GM18499 (cell line): ENCODE data around the gene BCORL1.

Experiments
- ATAC-seq: cut with Tn5 transposase; IDR thresholded peaks from one replicate; pipeline ENCODE4 v1.9.1; 2021; ENCODE audit warnings: moderate number of reproducible peaks; ENCODE audit not compliant: insufficient read depth, unreplicated experiment

BCORL1 gene, protein sequence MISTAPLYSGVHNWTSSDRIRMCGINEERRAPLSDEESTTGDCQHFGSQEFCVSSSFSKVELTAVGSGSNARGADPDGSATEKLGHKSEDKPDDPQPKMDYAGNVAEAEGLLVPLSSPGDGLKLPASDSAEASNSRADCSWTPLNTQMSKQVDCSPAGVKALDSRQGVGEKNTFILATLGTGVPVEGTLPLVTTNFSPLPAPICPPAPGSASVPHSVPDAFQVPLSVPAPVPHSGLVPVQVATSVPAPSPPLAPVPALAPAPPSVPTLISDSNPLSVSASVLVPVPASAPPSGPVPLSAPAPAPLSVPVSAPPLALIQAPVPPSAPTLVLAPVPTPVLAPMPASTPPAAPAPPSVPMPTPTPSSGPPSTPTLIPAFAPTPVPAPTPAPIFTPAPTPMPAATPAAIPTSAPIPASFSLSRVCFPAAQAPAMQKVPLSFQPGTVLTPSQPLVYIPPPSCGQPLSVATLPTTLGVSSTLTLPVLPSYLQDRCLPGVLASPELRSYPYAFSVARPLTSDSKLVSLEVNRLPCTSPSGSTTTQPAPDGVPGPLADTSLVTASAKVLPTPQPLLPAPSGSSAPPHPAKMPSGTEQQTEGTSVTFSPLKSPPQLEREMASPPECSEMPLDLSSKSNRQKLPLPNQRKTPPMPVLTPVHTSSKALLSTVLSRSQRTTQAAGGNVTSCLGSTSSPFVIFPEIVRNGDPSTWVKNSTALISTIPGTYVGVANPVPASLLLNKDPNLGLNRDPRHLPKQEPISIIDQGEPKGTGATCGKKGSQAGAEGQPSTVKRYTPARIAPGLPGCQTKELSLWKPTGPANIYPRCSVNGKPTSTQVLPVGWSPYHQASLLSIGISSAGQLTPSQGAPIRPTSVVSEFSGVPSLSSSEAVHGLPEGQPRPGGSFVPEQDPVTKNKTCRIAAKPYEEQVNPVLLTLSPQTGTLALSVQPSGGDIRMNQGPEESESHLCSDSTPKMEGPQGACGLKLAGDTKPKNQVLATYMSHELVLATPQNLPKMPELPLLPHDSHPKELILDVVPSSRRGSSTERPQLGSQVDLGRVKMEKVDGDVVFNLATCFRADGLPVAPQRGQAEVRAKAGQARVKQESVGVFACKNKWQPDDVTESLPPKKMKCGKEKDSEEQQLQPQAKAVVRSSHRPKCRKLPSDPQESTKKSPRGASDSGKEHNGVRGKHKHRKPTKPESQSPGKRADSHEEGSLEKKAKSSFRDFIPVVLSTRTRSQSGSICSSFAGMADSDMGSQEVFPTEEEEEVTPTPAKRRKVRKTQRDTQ (N-terminal part only)

DNA sequence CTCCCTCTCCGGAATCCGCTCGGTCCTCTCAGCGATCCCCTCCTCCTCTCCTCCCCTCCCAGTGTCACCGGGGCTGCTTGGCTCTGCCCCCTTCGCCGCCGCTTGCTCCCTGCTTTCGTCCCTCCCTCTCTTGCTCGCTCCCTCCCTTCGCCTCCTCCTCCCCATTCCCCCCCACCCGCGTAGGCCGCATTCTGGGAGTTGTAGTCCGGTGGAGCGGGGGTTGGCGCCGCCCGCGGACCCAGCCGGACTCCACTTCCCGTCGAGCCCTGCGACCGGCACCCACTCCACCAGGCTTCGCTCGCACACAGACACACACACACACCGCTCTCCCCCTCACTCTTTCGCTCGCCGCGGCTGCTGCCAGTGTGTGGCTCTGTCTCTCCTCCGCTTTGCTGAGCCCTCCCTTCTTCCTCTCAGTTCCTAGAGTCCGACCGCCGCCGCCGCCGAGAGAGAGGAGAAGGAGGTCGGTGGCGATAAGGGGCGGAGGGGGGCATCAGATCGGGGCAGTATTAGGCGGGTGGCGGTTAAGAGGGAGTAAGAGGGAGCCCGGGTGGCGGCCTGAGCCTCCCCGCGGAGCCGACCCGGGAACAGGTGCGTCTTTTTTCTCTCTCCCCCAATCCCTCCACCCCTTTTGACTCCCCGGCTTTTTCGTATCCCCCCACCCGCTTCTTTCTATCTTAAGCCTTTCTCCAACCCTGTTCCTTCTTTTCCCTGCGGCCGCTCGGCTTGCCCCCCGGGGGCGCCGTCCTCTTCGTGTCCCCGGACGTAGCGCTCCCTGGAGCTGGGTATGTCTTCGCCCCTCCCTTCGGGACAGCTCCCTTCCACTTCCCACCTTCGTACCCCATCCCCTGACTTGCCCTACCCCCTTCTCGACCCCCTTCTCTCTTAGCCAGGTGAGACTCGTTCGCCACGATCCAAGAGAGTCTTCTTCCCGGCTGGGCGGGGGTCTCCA lies at the start of gene BCORL1:
TSS of gene BCORL1 (plus strand) at position 336 of the 952 bp plus-strand sequence. CDS start 22,597 bp downstream, outside the sequence.
- ATAC-seq, result peak; percentile 84

- ATAC-seq, result no peak
These were observed 49.6 kb upstream of the BCORL1 start for GRCh38 chrX:129932821-129933321.

DNA sequence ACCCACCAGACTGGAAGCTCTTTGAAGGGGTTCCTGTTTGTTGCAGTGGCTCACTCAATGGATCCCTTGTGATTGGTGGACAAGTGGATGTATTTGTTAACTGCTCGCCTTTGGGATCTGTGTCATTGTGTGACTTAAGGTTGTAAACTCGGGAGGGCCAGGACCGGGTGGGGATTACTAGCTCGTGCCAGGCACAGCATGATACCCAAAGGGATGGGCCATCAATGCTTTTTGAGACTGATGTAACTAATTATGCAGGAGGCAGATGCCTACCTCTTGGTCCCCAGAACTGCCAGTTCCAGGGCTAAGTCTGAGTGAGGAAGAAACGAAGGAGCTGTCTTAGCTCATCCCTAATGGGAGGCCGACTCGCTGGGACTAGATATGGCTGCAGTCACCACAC lies 48.7 kb upstream of the BCORL1 start:
- ATAC-seq, result no peak

- no peak for ATAC-seq
These were observed 48.0 kb upstream of the BCORL1 start for GRCh38 chrX:129934461-129934860.

DNA sequence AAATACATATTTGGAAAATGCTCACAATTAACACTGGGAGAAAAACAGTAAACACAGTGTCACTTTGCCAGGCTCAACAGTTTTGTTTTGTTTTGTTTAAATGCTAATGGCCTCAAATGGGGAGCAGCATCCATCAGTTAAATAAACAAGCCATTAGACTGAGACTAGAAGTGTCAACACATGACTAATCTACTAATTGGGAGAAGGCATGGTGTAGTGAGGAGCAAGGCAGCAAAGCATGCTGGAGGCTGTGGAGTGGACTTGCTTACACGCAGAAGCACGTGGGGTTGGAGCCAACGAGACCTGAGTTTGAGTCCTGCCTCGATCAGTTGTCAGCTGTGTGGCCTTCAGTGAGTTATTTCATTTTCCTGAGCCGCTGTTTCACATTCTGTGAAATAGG lies 47.5 kb upstream of the BCORL1 start:
- ATAC-seq, result no peak

- ATAC-seq, result no peak
These were observed 44.4 kb upstream of the BCORL1 start for GRCh38 chrX:129938081-129938480.

DNA sequence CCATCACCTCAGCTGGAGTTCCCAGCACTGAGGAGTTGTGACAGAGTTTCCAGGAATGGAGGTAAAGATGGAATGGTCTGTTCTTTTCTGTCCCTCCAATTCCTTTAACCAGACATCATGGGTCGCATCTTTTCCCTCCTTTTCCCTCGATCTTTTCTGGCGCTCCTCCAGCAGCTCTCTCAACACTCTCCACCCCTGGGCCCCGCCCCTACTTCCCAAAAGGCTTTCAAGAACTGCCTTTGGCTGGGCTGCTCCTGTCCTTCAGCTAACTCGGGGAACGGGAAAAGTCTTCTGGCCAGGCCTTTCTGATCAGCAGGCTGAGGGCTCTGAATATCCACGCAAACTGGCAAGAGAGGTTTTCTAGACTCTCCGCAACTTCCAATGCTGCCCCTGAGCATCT lies 42.4 kb upstream of the BCORL1 start:
- no peak for ATAC-seq

DNA sequence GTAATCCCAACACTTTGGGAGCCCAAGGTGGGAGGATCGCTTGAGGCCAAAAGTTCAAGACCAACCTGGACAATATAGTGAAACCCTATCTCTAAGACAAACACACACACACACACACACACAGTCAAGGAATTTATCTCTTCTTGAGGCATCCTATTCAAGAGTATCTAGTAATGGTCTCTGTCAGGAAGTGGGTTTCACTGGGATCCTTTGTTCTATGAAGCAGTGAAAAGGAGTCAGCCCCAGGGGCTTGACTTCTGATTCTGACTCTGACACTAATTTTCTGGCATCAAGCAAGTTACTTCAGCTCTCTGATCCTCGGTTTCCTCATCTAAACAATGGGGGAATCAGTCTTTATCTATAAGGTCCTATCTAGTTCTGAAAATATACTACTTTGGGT lies 41.7 kb upstream of the BCORL1 start:
- ATAC-seq, result no peak

- ATAC-seq, result no peak
These were observed 37.3 kb upstream of the BCORL1 start for GRCh38 chrX:129945131-129945530.

- no peak for ATAC-seq
These were observed 29.1 kb upstream of the BCORL1 start for GRCh38 chrX:129953334-129953648.

- no peak for ATAC-seq
These were observed 28.6 kb upstream of the BCORL1 start for GRCh38 chrX:129953881-129954280.

GRCh38 chrX:129954804-129955203 lies 27.6 kb upstream of the BCORL1 start:
- no peak for ATAC-seq

DNA sequence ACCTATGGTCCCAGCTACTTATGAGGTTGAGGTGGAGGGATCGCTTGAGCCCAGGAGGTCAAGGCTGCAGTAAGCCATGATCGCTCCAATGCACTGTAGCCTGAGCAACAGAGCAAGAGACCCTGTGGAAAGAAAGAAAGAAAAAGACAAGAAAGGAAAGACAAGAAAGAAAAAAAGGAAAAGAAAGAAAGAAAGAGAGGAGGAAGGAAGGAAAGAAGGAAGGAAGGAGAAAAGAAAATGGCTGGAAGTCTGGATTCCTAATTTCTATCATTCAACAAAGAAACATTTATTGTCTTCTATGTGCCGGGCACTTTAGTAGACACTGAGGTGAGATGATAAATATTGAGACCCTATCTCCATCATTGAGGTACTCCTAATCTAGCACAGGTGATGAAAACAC lies 26.8 kb upstream of the BCORL1 start:
- ATAC-seq, result no peak

- ATAC-seq, result no peak
These were observed 26.3 kb upstream of the BCORL1 start for GRCh38 chrX:129956145-129956544.

DNA sequence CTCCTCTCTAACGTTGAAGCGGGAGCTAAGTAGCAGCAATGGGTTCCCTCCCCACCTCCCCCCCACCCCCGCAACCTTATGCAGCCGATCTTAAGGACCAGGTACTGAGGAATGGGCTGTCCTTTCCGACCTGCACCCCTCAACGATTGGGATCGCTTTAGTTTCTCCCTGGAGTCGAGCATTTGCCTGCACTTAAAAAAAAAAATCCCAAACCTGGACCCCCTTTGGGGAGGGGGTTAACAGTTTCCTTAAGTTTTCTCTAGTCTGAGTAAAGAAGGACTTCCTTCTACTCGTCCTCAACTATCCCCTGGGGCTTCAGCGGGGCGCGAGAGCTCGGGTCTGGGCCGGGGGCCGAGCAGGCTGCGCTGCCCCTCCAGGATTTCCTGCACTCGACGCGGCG lies 25.7 kb upstream of the BCORL1 start:
- ATAC-seq, result no peak

- ATAC-seq, result no peak
These were observed 25.0 kb upstream of the BCORL1 start for GRCh38 chrX:129957241-129958082.

DNA sequence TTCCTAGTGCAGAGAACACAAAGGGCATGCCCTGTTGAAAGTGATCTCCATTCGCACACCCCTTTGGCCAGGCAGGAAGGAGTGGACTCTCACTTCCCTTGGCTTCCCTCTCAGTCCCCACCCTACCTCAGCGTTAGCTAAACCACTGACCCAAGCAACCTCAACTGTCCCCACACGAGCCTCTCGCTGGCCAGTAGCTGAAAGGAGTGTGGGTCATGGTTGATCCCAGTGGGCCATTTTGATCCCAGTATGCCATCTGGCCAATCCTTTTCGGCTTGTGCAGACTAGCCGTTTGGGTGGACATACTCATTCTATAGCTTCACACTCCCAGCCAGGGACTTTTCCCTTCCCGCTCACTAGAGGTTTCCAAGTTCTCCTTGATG lies 24.4 kb upstream of the BCORL1 start:
- ATAC-seq, result no peak

- ATAC-seq, result no peak
These were observed 23.5 kb upstream of the BCORL1 start for GRCh38 chrX:129958814-129959492.
